Parathyroid adenoma (tissue), 2 donors: ENCODE results near the gene S100A16.

Experiments used
- H2AFZ ChIP-seq: fragments of 300-600 bp; sonication (generic); one replicate; pipeline ENCODE4 v1.7.0; 2017; ENCODE audit warnings: antibody characterized with exemption, mild to moderate bottlenecking
- H3K27ac ChIP-seq: fragments of 300-600 bp; sonication (generic); one replicate; pipeline ENCODE4 v1.7.0; 2017
- H3K27me3 ChIP-seq: fragments of 300-600 bp; sonication (generic); one replicate; pipeline ENCODE4 v1.7.0; 2017; ENCODE audit warnings: low read length; ENCODE audit not compliant: control insufficient read depth, insufficient read depth
- H3K36me3 ChIP-seq: fragments of 300-600 bp; sonication (generic); one replicate; pipeline ENCODE4 v1.7.0; 2017; ENCODE audit warnings: low read length; ENCODE audit not compliant: control insufficient read depth, insufficient read depth
- H3K4me1 ChIP-seq: fragments of 300-600 bp; sonication (generic); one replicate; pipeline ENCODE4 v1.7.0; 2017; ENCODE audit warnings: control low read depth
- H3K4me2 ChIP-seq: fragments of 300-600 bp; sonication (generic); one replicate; pipeline ENCODE4 v1.7.0; 2017; ENCODE audit warnings: low read length
- H3K4me3 ChIP-seq: fragments of 300-600 bp; sonication (generic); one replicate; pipeline ENCODE4 v1.7.0; 2017; ENCODE audit warnings: low read depth, low read length
- H3K79me2 ChIP-seq: fragments of 300-600 bp; sonication (generic); one replicate; pipeline ENCODE4 v1.7.0; 2017; ENCODE audit warnings: control low read depth
- H3K9ac ChIP-seq: fragments of 300-600 bp; sonication (generic); one replicate; pipeline ENCODE4 v1.7.0; 2017; ENCODE audit warnings: mild to moderate bottlenecking
- H3K9me3 ChIP-seq: fragments of 300-600 bp; sonication (generic); one replicate; pipeline ENCODE4 v1.7.0; 2017; ENCODE audit warnings: low read length; ENCODE audit not compliant: control insufficient read depth
- TF ChIP-seq, protein P1 (sequence below): fragments of 300-600 bp; sonication (generic); IDR thresholded peaks from one replicate; pipeline ENCODE4 v1.7.0; 2017; ENCODE audit warnings: antibody characterized with exemption, mild to moderate bottlenecking
- donor health status: primary hyperparathyroidism.

Gene S100A16

GRCh38 chr1:153602749-153603148, 10.2 kb downstream of the S100A16 start:
- Histone ChIP-seq H3K27me3 (no peaks in the 10 kb centered on the region), H3K4me2 (no peak overlapping the region), H3K36me3 (no peaks in the 10 kb centered on the region), H3K4me3 (no peak overlapping the region), H2AFZ (no peak overlapping the region), H3K27ac (no peak overlapping the region), H3K9me3 (no peaks in the 10 kb centered on the region), H3K9ac (no peak overlapping the region), H3K4me1 (no peaks in the 10 kb centered on the region), H3K79me2 (peaks cover 5% of the 10 kb centered on the region)
- TF ChIP-seq, protein P1, sequence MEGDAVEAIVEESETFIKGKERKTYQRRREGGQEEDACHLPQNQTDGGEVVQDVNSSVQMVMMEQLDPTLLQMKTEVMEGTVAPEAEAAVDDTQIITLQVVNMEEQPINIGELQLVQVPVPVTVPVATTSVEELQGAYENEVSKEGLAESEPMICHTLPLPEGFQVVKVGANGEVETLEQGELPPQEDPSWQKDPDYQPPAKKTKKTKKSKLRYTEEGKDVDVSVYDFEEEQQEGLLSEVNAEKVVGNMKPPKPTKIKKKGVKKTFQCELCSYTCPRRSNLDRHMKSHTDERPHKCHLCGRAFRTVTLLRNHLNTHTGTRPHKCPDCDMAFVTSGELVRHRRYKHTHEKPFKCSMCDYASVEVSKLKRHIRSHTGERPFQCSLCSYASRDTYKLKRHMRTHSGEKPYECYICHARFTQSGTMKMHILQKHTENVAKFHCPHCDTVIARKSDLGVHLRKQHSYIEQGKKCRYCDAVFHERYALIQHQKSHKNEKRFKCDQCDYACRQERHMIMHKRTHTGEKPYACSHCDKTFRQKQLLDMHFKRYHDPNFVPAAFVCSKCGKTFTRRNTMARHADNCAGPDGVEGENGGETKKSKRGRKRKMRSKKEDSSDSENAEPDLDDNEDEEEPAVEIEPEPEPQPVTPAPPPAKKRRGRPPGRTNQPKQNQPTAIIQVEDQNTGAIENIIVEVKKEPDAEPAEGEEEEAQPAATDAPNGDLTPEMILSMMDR = no peak

DNA sequence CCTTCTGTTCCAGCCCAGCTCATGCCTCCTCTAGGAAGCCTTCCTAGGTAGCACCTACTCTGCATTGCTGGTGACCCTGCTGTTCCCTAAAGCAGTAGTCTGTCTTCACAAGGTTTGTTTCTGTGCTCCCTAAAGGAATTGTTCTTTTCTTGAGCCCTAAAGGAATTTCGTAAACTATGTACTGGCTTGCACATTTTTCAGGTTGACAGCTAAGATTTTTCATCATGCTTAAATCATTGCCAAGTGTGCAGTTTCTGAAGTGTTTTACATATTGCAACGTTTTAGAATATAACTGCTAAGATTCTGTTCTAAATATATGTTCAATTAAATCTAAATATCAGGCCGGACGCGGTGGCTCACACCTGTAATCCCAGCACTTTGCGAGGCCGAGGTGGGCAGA, 13.1 kb downstream of the S100A16 start:
- H3K9me3 ChIP-seq = no peaks in the 10 kb centered on the region
- H3K4me3 ChIP-seq = no peak overlapping the region
- H3K4me2 ChIP-seq = no peak overlapping the region
- H3K27me3 ChIP-seq = no peaks in the 10 kb centered on the region
- no peaks in the 10 kb centered on the region for H3K4me1 ChIP-seq
- no peak overlapping the region for H3K27ac ChIP-seq
- no peak overlapping the region for H3K9ac ChIP-seq
- H3K36me3 ChIP-seq = no peaks in the 10 kb centered on the region
- H3K79me2 ChIP-seq = no peaks in the 10 kb centered on the region
- TF ChIP-seq, protein P1 = no peak
- H2AFZ ChIP-seq = no peak overlapping the region

DNA sequence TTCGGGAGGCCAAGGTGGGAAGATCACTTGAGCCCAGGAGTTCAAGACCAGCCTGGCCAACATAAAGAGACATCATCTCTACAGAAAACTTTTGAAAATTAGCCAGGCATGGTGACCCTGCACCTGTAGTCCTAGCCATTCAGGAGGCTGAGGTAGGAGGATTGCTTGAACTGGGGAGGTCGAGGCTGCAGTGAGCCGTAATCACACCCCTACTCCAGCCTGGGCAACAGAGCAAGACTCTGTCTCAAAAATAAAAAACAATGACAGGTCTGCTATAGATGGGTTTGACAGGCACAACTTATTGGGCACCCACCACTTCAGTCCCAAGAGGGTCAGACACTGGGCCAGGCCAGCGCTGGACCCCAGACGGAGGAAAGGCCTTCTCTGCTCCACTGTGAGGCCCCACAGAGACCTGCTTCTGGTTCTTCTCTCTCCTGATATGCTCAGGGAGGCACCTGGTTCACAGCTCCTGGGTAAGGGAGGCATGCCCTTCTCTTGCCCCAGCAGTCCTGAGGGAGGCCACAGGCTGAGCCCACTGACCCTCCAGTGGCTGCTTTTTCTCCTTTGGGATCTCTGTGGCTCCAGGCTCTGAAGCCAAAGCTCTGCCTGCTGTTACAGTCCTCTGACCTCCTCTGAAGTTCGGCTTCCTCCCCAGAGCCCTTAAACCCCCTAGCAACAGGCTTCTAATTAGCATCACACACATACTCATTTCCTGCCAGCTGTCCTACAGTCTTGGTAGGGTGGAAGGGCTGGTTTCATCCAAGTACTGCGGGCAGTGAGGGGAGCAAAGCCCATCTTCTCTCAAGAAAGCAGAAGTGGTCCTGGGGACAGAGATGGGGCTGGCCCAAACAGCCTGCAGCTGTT, 14.4 kb downstream of the S100A16 start:
- Histone ChIP-seq H3K9me3 (no peaks in the 10 kb centered on the region), H3K4me3 (no peak overlapping the region), H2AFZ (no peak overlapping the region), H3K36me3 (no peaks in the 10 kb centered on the region), H3K27ac (no peak overlapping the region), H3K4me1 (no peaks in the 10 kb centered on the region), H3K4me2 (no peak overlapping the region), H3K79me2 (no peaks in the 10 kb centered on the region), H3K9ac (no peak overlapping the region), H3K27me3 (no peaks in the 10 kb centered on the region)
- TF ChIP-seq, protein P1 = no peak

- no peaks in the 10 kb centered on the region for H3K79me2 ChIP-seq
These were observed 15.7 kb downstream of the S100A16 start for GRCh38 chr1:153597206-153597605.

More at GRCh38 chr1:153597206-153597605, 15.7 kb downstream of the S100A16 start:
- TF ChIP-seq, protein P1 = no peak
- Histone ChIP-seq H3K9ac (no peak overlapping the region), H3K4me2 (no peak overlapping the region), H3K4me1 (no peaks in the 10 kb centered on the region), H2AFZ (no peak overlapping the region), H3K36me3 (no peaks in the 10 kb centered on the region), H3K9me3 (no peaks in the 10 kb centered on the region), H3K27ac (no peak overlapping the region), H3K4me3 (no peak overlapping the region), H3K27me3 (no peaks in the 10 kb centered on the region)
